ENCODE results near the gene MAP3K5. TPM values are rescaled to one million over a fixed set of nuclear protein-coding genes. Genes with fewer than 3 reads are reported as not detected.
"Not testable (repeated sequence)": the region's sequence is repeated elsewhere in the genome, so short reads cannot be mapped to it uniquely, and the experiment has no call there.

The MAP3K5 gene
- total RNA-seq, 5 donors from 2014 or later (not counting 1 experiment from before 2014, with no cell fraction given), result 17.8 to 29.2 (median 20.6) TPM

GRCh38 chr6:136584290-136584689 is 208.0 kb downstream of the MAP3K5 start:
- ATAC-seq (replicated peaks in 1 of 4); H3K27ac ChIP-seq (ENCODE audit: low read length); H3K9me3 ChIP-seq; H3K27me3 Mint-ChIP-seq; H3K27me3 ChIP-seq (replicated peaks in 1 of 2; ENCODE audit: control insufficient read depth in 2 of 2, extremely low read depth in 1 of 2, insufficient read depth in 2 of 2, low read length in 1 of 2); H3K4me3 Mint-ChIP-seq; DNase-seq; H3K4me1 ChIP-seq (ENCODE audit: control insufficient read depth in 1 of 2, extremely low read depth in 1 of 2, insufficient read depth in 2 of 2, low read length in 2 of 2); H3K9me3 Mint-ChIP-seq; H3K4me3 ChIP-seq (ENCODE audit: control insufficient read depth in 1 of 2, extremely low read depth in 1 of 2, low read length in 1 of 2); H3K4me1 Mint-ChIP-seq; POLR2A ChIA-PET; H3K27ac Mint-ChIP-seq: not testable (repeated sequence)
- peaks cover 0 to 56% of the 10 kb centered on the region in 2 donors for H3K36me3 ChIP-seq (ENCODE audit: control insufficient read depth in 2 of 2, extremely low read depth in 1 of 2, insufficient read depth in 1 of 2, low read length in 1 of 2)
- peaks cover 63% of the 10 kb centered on the region for H3K36me3 Mint-ChIP-seq
- 86% methylated on average over 4 of the region's 5 CpGs for WGBS (ENCODE audit: insufficient coverage)
- CTCF ChIA-PET, result interaction anchor here in 1 of 2 donors (1.0 kb wide), 1 partner anchor 208 kb away, joined by 3 read pairs; the partner anchor contains the start of gene MAP3K5

GRCh38 chr6:136582711-136583471 is 209.4 kb downstream of the MAP3K5 start:
- Histone ChIP-seq H3K27ac (ENCODE audit: low read length) (no peak overlapping the region), H3K4me3 (ENCODE audit: control insufficient read depth in 1 of 2, extremely low read depth in 1 of 2, low read length in 1 of 2) (no peak overlapping the region), H3K4me1 (ENCODE audit: control insufficient read depth in 1 of 2, extremely low read depth in 1 of 2, insufficient read depth in 2 of 2, low read length in 2 of 2) (no peaks in the 10 kb centered on the region), H3K36me3 (ENCODE audit: control insufficient read depth in 2 of 2, extremely low read depth in 1 of 2, insufficient read depth in 1 of 2, low read length in 1 of 2) (peaks cover 0 to 57% of the 10 kb centered on the region in 2 donors), H3K9me3 (no peaks in the 10 kb centered on the region), H3K27me3 (replicated peaks in 1 of 2; ENCODE audit: control insufficient read depth in 2 of 2, extremely low read depth in 1 of 2, insufficient read depth in 2 of 2, low read length in 1 of 2) (no peaks in the 10 kb centered on the region)
- H3K9me3 Mint-ChIP-seq, result no peaks in the 10 kb centered on the region
- CTCF ChIA-PET, result interaction anchor here in 1 of 2 donors (0.6 to 0.8 kb wide), 2 partner anchors 16 to 1758 kb away, joined by 3 to 4 read pairs; no protein-coding TSS in a partner anchor
- peaks cover 63% of the 10 kb centered on the region for H3K36me3 Mint-ChIP-seq
- no peak overlapping the region for H3K27ac Mint-ChIP-seq
- POLR2A ChIA-PET, result no interaction called here
- no peaks in the 10 kb centered on the region for H3K4me1 Mint-ChIP-seq
- WGBS (ENCODE audit: insufficient coverage), result no CpG with 5 or more reads among the region's 3 CpGs
- H3K4me3 Mint-ChIP-seq, result no peak overlapping the region
- no peaks in the 10 kb centered on the region for H3K27me3 Mint-ChIP-seq
- DNase-seq (no peak), ATAC-seq (replicated peaks in 1 of 4) (no peak)

DNA sequence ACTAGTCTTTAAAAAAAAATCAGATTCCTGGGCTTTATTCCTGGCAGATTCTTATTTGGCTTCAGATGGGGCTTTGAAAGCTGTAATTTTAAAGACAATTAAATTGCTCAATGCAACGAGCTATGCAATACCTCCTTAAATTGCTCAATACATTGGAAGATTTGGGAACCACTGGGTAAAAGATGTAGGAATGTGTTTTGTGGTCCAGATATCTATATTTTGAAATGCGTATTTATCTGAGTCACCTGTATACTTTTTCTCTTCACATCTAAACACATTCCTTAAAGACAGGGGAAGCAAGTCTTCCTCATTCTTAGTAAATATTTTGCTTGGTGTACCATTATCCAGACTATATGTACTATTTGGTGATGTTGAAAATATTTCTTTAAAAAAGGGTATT is 212.5 kb downstream of the MAP3K5 start:
- no peaks in the 10 kb centered on the region for H3K27me3 ChIP-seq (replicated peaks in 1 of 2; ENCODE audit: control insufficient read depth in 2 of 2, extremely low read depth in 1 of 2, insufficient read depth in 2 of 2, low read length in 1 of 2)
- no peak overlapping the region for H3K27ac ChIP-seq (ENCODE audit: low read length)
- Mint-ChIP-seq H3K36me3 (peaks cover 78% of the 10 kb centered on the region), H3K27me3 (no peaks in the 10 kb centered on the region), H3K4me3 (no peak overlapping the region), H3K4me1 (no peaks in the 10 kb centered on the region), H3K27ac (no peak overlapping the region), H3K9me3 (no peaks in the 10 kb centered on the region)
- no peaks in the 10 kb centered on the region for H3K9me3 ChIP-seq
- ATAC-seq (replicated peaks in 1 of 4) (no peak), DNase-seq (no peak)
- H3K36me3 ChIP-seq (ENCODE audit: control insufficient read depth in 2 of 2, extremely low read depth in 1 of 2, insufficient read depth in 1 of 2, low read length in 1 of 2), result peaks cover 0 to 68% of the 10 kb centered on the region in 2 donors
- ChIA-PET CTCF (interaction anchor here in 1 of 2 donors (0.6 kb wide), 1 partner anchor 136 kb away, joined by 5 read pairs; no protein-coding TSS in a partner anchor), POLR2A (no interaction called here)
- H3K4me3 ChIP-seq (ENCODE audit: control insufficient read depth in 1 of 2, extremely low read depth in 1 of 2, low read length in 1 of 2), result no peak overlapping the region
- H3K4me1 ChIP-seq (ENCODE audit: control insufficient read depth in 1 of 2, extremely low read depth in 1 of 2, insufficient read depth in 2 of 2, low read length in 2 of 2), result no peaks in the 10 kb centered on the region
- WGBS (ENCODE audit: insufficient coverage), result no CpG with 5 or more reads among the region's 2 CpGs

GRCh38 chr6:136576821-136577220 is 215.5 kb downstream of the MAP3K5 start:
- Mint-ChIP-seq H3K27ac (no peak overlapping the region), H3K4me1 (no peaks in the 10 kb centered on the region), H3K27me3 (no peaks in the 10 kb centered on the region), H3K9me3 (peaks cover under 1 to 2% (median 1%) of the 10 kb centered on the region in 3 donors), H3K36me3 (peaks cover 73% of the 10 kb centered on the region), H3K4me3 (no peak overlapping the region)
- no peak overlapping the region for H3K4me3 ChIP-seq (ENCODE audit: control insufficient read depth in 1 of 2, extremely low read depth in 1 of 2, low read length in 1 of 2)
- ChIA-PET CTCF (no interaction called here), POLR2A (no interaction called here)
- no peaks in the 10 kb centered on the region for H3K27me3 ChIP-seq (replicated peaks in 1 of 2; ENCODE audit: control insufficient read depth in 2 of 2, extremely low read depth in 1 of 2, insufficient read depth in 2 of 2, low read length in 1 of 2)
- H3K27ac ChIP-seq (ENCODE audit: low read length), result no peak overlapping the region
- H3K9me3 ChIP-seq, result no peaks in the 10 kb centered on the region
- DNase-seq (no peak), ATAC-seq (replicated peaks in 1 of 4) (no peak)
- peaks cover 0 to 67% of the 10 kb centered on the region in 2 donors for H3K36me3 ChIP-seq (ENCODE audit: control insufficient read depth in 2 of 2, extremely low read depth in 1 of 2, insufficient read depth in 1 of 2, low read length in 1 of 2)
- 100% methylated on average over 2 of the region's 6 CpGs for WGBS (ENCODE audit: insufficient coverage)
- H3K4me1 ChIP-seq (ENCODE audit: control insufficient read depth in 1 of 2, extremely low read depth in 1 of 2, insufficient read depth in 2 of 2, low read length in 2 of 2), result no peaks in the 10 kb centered on the region

GRCh38 chr6:136571496-136571895 is 220.8 kb downstream of the MAP3K5 start:
- peaks cover 0 to 10% (median 6%) of the 10 kb centered on the region in 3 donors for H3K4me1 Mint-ChIP-seq

GRCh38 chr6:136571065-136571464 is 221.2 kb downstream of the MAP3K5 start:
- no peak overlapping the region for H3K27ac Mint-ChIP-seq
- peaks cover 81% of the 10 kb centered on the region for H3K36me3 Mint-ChIP-seq
- Histone ChIP-seq H3K27ac (ENCODE audit: low read length) (no peak overlapping the region), H3K9me3 (no peaks in the 10 kb centered on the region), H3K4me1 (ENCODE audit: control insufficient read depth in 1 of 2, extremely low read depth in 1 of 2, insufficient read depth in 2 of 2, low read length in 2 of 2) (no peaks in the 10 kb centered on the region), H3K36me3 (ENCODE audit: control insufficient read depth in 2 of 2, extremely low read depth in 1 of 2, insufficient read depth in 1 of 2, low read length in 1 of 2) (peaks cover 0 to 36% of the 10 kb centered on the region in 2 donors), H3K27me3 (replicated peaks in 1 of 2; ENCODE audit: control insufficient read depth in 2 of 2, extremely low read depth in 1 of 2, insufficient read depth in 2 of 2, low read length in 1 of 2) (no peaks in the 10 kb centered on the region), H3K4me3 (ENCODE audit: control insufficient read depth in 1 of 2, extremely low read depth in 1 of 2, low read length in 1 of 2) (no peak overlapping the region)
- H3K4me3 Mint-ChIP-seq, result no peak overlapping the region
- DNase-seq, result no peak
- H3K9me3 Mint-ChIP-seq, result peaks cover 5 to 11% (median 6%) of the 10 kb centered on the region in 3 donors
- ATAC-seq (replicated peaks in 1 of 4), result no peak
- H3K4me1 Mint-ChIP-seq, result peaks cover 0 to 11% (median 6%) of the 10 kb centered on the region in 3 donors
- POLR2A ChIA-PET, result no interaction called here
- no CpG with 5 or more reads among the region's 5 CpGs for WGBS (ENCODE audit: insufficient coverage)
- H3K27me3 Mint-ChIP-seq, result no peaks in the 10 kb centered on the region
- CTCF ChIA-PET, result interaction anchor here in 1 of 2 donors (1.0 kb wide), 1 partner anchor 14 kb away, joined by 3 read pairs; no protein-coding TSS in a partner anchor

More at GRCh38 chr6:136571496-136571895, 220.8 kb downstream of the MAP3K5 start:
- Histone ChIP-seq H3K9me3 (no peaks in the 10 kb centered on the region), H3K27ac (ENCODE audit: low read length) (no peak overlapping the region), H3K27me3 (replicated peaks in 1 of 2; ENCODE audit: control insufficient read depth in 2 of 2, extremely low read depth in 1 of 2, insufficient read depth in 2 of 2, low read length in 1 of 2) (no peaks in the 10 kb centered on the region), H3K4me3 (ENCODE audit: control insufficient read depth in 1 of 2, extremely low read depth in 1 of 2, low read length in 1 of 2) (no peak overlapping the region), H3K36me3 (ENCODE audit: control insufficient read depth in 2 of 2, extremely low read depth in 1 of 2, insufficient read depth in 1 of 2, low read length in 1 of 2) (peaks cover 0 to 37% of the 10 kb centered on the region in 2 donors), H3K4me1 (ENCODE audit: control insufficient read depth in 1 of 2, extremely low read depth in 1 of 2, insufficient read depth in 2 of 2, low read length in 2 of 2) (no peaks in the 10 kb centered on the region)
- H3K27me3 Mint-ChIP-seq, result no peaks in the 10 kb centered on the region
- no peak for ATAC-seq (replicated peaks in 1 of 4)
- H3K36me3 Mint-ChIP-seq, result peaks cover 80% of the 10 kb centered on the region
- no peak overlapping the region for H3K4me3 Mint-ChIP-seq
- H3K9me3 Mint-ChIP-seq, result peaks cover 5 to 11% (median 6%) of the 10 kb centered on the region in 3 donors
- CTCF ChIA-PET, result interaction anchor here in 1 of 2 donors (1.0 kb wide), 1 partner anchor 14 kb away, joined by 3 read pairs; no protein-coding TSS in a partner anchor
- no peak overlapping the region for H3K27ac Mint-ChIP-seq
- POLR2A ChIA-PET, result no interaction called here
- no peak for DNase-seq
